Measurements from ENCODE around the gene SKIC2. TPM values are rescaled to one million over a fixed set of nuclear protein-coding genes. Genes with fewer than 3 reads are reported as not detected.

The SKIC2 gene
- total and polyA plus RNA-seq, 2 of the 8 experiments (the other 6 are each of a cell fraction or from before 2014, with no cell fraction given) = 42.1 to 59.7 TPM

- FAIRE-seq = no peak
These were observed 8.3 kb downstream of the SKIC2 start for GRCh38 chr6:31966997-31967925.

More at GRCh38 chr6:31966997-31967925, 8.3 kb downstream of the SKIC2 start:
- Histone ChIP-seq H3K36me3 (ENCODE audit: control insufficient read depth in 2 of 4, insufficient read depth in 4 of 4, low read length in 3 of 4) (peaks cover 13 to 56% (median 44%) of the 10 kb centered on the region in 4 experiments), H4K20me1 (replicated peaks in 1 of 2; ENCODE audit: control insufficient read depth in 1 of 2, insufficient read depth in 2 of 2, low read length in 2 of 2) (peaks cover 0 to 3% of the 10 kb centered on the region in 2 experiments), H3K4me3 (ENCODE audit: extremely low read depth in 1 of 4, insufficient read depth in 2 of 4, low read depth in 3 of 4, low read length in 4 of 4) (no peak overlapping the region), H3K79me2 (ENCODE audit: control insufficient read depth in 1 of 2, insufficient read depth in 2 of 2, low read length in 2 of 2) (no peaks in the 10 kb centered on the region; a peak in 1 of 4 replicates), H3K79me1 (ENCODE audit: low read depth, low read length) (peaks cover 4% of the 10 kb centered on the region; the same call in 1 of the 2 replicates), H2BK120ac (replicated peaks; ENCODE audit: low read depth, low read length) (no peak overlapping the region), H3K9me3 (ENCODE audit: insufficient read depth in 2 of 2, low read depth in 1 of 2, low read length in 1 of 2) (no peaks in the 10 kb centered on the region), H2BK15ac (ENCODE audit: low read length) (no peak overlapping the region), H2AK5ac (ENCODE audit: low read depth, low read length) (no peak overlapping the region), H3K23me2 (ENCODE audit: low read depth, low read length) (peaks cover 7% of the 10 kb centered on the region; the same call in 1 of the 2 replicates), H3K4ac (replicated peaks; ENCODE audit: insufficient read length, low read depth, low read length) (no peak overlapping the region), H3K4me1 (replicated peaks in 1 of 4; ENCODE audit: control insufficient read depth in 3 of 4, insufficient read depth in 4 of 4, low read length in 3 of 4) (peaks cover 0 to 4% (median 3%) of the 10 kb centered on the region in 4 experiments; a peak in 2 of 7 replicates), H3K23ac (ENCODE audit: insufficient read length) (no peak overlapping the region), H4K8ac (ENCODE audit: extremely low read depth, insufficient read depth, low read length) (no peak overlapping the region), H3K56ac (replicated peaks; ENCODE audit: insufficient read length, low read depth, low read length) (no peak overlapping the region), H3K4me2 (ENCODE audit: insufficient read depth in 1 of 2, low read depth in 2 of 2, low read length in 2 of 2) (no peak overlapping the region), H4K91ac (replicated peaks; ENCODE audit: insufficient read length, low read length) (no peak overlapping the region), H2BK5ac (ENCODE audit: low read depth, low read length) (no peak overlapping the region), H3K9ac (replicated peaks in 1 of 4; ENCODE audit: extremely low read depth in 1 of 4, low read depth in 3 of 4, low read length in 3 of 4) (no peak overlapping the region), H3K14ac (ENCODE audit: insufficient read length) (no peak overlapping the region), H2BK20ac (ENCODE audit: low read length) (no peak overlapping the region), H3K27me3 (replicated peaks in 1 of 4; ENCODE audit: control insufficient read depth in 3 of 4, extremely low read depth in 1 of 4, insufficient read depth in 3 of 4, low read length in 3 of 4) (no peaks in the 10 kb centered on the region), H2BK12ac (ENCODE audit: low read depth, low read length) (no peak overlapping the region), H3K18ac (ENCODE audit: extremely low read depth, low read length) (no peak overlapping the region), H4K5ac (ENCODE audit: insufficient read length, low read depth, low read length) (no peak overlapping the region), H3K27ac (ENCODE audit: low read depth, low read length) (no peak overlapping the region), H2AFZ (ENCODE audit: low read length) (no peak overlapping the region)
- POLR2A ChIA-PET (ENCODE audit: partially characterized antibody) = interaction anchor here (0.6 to 15.3 kb wide), 3 partner anchors 12 to 80 kb away, joined by 3 to 279 read pairs (median 3); partner anchors contain the start of genes NELFE and SKIC2
- CTCF ChIA-PET (ENCODE audit: partially characterized antibody) = interaction anchor here (1.2 to 10.2 kb wide), 4 partner anchors 15 to 83 kb away, joined by 3 to 84 read pairs (median 4); no protein-coding TSS in a partner anchor
- no peak for DNase-seq (ENCODE audit: low read depth in 1 of 2, low spot score in 2 of 2)
- WGBS, 2 experiments (ENCODE audit: extremely low coverage in 1 of 2, insufficient coverage in 1 of 2, insufficient read length in 1 of 2, insufficient replicate concordance in 2 of 2, low coverage in 1 of 2, low lambda C conversion rate in 2 of 2, missing lambda C conversion rate in 1 of 2) = 87% methylated on average over 10 of the region's 10 CpGs; no CpG with 5 or more reads in 1 of the 2 experiments
- TF ChIP-seq TBP (IDR thresholded peaks at IDR 0.05; ENCODE audit: low read depth, low read length) (no peak), BCL11A (IDR thresholded peaks at IDR 0.05; ENCODE audit: low read depth in 2 of 2, low read length in 2 of 2) (no peak), SUZ12 (IDR thresholded peaks at IDR 0.05; ENCODE audit: low read length) (no peak), ZNF274 (IDR thresholded peaks at IDR 0.05; ENCODE audit: borderline replicate concordance, extremely low read depth, low read length) (no peak), NANOG (IDR thresholded peaks at IDR 0.05; ENCODE audit: insufficient read depth, low read depth, low read length, poor library complexity, severe bottlenecking) (no peak), EP300 (IDR thresholded peaks at IDR 0.05; ENCODE audit: borderline replicate concordance in 1 of 2, low read depth in 2 of 2, low read length in 2 of 2) (no peak), YY1 (IDR thresholded peaks at IDR 0.05; ENCODE audit: low read depth, low read length) (no peak)
